SHP77 treated with DMSO at 0.1 percent for 48 hours (cell line): ENCODE measurements around the gene BASP1.
"Not testable (repeated sequence)": the region's sequence is repeated elsewhere in the genome, so short reads cannot be mapped to it uniquely, and the experiment has no call there.

Experiments
- DNase-seq: peaks from one replicate; lab custom pipeline; 2025; lab: John Stamatoyannopoulos, UW

Gene BASP1

GRCh38 chr5:17319095-17319494 is 101.7 kb downstream of the BASP1 start:
- DNase-seq = not testable (repeated sequence)

DNA sequence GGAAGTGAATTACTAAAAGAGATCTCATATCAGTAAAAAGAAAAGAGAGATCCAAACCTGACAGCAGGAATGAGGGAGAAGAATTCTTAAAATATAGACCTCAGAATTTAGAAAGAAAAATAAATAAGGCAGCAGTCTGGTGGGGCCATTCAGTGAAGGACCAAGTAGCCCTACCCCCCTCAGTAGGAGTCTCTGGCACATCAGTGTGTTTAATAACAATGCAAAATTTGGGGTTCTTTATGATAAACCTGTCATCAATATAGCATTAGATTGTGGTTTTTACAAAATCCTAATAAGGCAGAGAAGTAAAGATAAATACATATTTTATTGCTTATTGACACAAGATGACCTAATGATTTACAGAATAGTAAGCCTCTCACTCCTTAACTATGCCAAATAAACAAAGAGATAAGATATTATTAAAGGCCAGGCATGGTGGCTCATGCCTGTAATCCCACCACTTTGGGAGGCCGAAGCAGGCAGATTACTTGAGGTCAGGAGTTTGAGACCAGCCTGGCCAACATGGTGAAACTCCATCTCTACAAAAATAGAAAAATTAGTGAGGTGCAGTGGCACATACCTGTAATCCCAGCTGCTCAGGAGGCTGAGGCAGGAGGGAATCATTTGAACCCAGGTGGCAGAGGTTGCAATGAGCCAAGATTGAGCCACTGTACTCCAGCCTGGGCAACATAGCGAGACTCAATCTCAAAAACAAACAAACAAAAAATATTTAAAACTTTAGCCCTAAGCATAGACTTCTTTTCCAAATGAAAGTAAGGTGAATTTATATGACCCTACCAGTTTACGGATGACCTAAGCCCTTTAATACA is 108.6 kb downstream of the BASP1 start:
- DNase-seq = no peak
